Muscle of back (tissue), 11 donors: Measurements from ENCODE around the gene NQO2. TPM values are rescaled to one million over a fixed set of nuclear protein-coding genes. Genes with fewer than 3 reads are reported as not detected.
"Not testable (repeated sequence)": the region's sequence is repeated elsewhere in the genome, so short reads cannot be mapped to it uniquely, and the experiment has no call there.

ENCODE experiments used
- DNase-seq, 3 donors: peaks; one replicate each; pipeline versions ENCODE4 v3.0.0 to v3.0.0-alpha.2; 2013
- polyA plus RNA-seq, 10 donors: library from polyadenylated mRNA; unstranded; fragments of 120-200 nt; gene quantifications; one replicate each; pipeline ENCODE4 v1.2.1, GENCODE V29; 2013; ENCODE audit not compliant: insufficient read length in 10 of 10

Gene NQO2
- polyA plus RNA-seq, 10 donors: 14.2 to 24.2 (median 16.4) TPM

- no peak for DNase-seq
These were observed 31.0 kb upstream of the NQO2 start for GRCh38 chr6:2968600-2969135.

GRCh38 chr6:2969549-2969948 is 30.1 kb upstream of the NQO2 start:
- DNase-seq: no peak

- peak in 2 of 3 donors; percentile 27 to 61 for DNase-seq
These were observed 29.5 kb upstream of the NQO2 start for GRCh38 chr6:2970034-2970685.

GRCh38 chr6:2970753-2971419 is 28.8 kb upstream of the NQO2 start:
- peak in 2 of 3 donors; percentile 66 to 75 for DNase-seq

GRCh38 chr6:2971420-2972218 is 28.1 kb upstream of the NQO2 start, which contains the start of gene SERPINB6:
Gene SERPINB6, minus strand, starts transcription at chr6:2971567. Its CDS starts 12,235 bp downstream, at chr6:2959332.
- peak; percentile 74 to 93 (median 85) for DNase-seq

- not testable (repeated sequence) for DNase-seq
These were observed 27.5 kb upstream of the NQO2 start for GRCh38 chr6:2972219-2972487.

GRCh38 chr6:2972685-2973084 is 27.0 kb upstream of the NQO2 start:
- DNase-seq: not testable (repeated sequence)

- not testable (repeated sequence) for DNase-seq
These were observed 26.5 kb upstream of the NQO2 start for GRCh38 chr6:2973180-2973579.

- no peak for DNase-seq
These were observed 26.0 kb upstream of the NQO2 start for GRCh38 chr6:2973676-2974075.

GRCh38 chr6:2976060-2976459 is 23.6 kb upstream of the NQO2 start:
- DNase-seq: no peak

GRCh38 chr6:2976571-2977085 is 23.1 kb upstream of the NQO2 start:
- DNase-seq: peak in 1 of 3 donors; percentile 63

- DNase-seq: no peak
These were observed 22.4 kb upstream of the NQO2 start for GRCh38 chr6:2977290-2977689.

- DNase-seq: no peak
These were observed 21.7 kb upstream of the NQO2 start for GRCh38 chr6:2977799-2978590.

- no peak for DNase-seq
These were observed 20.8 kb upstream of the NQO2 start for GRCh38 chr6:2978923-2979322.

- DNase-seq: no peak
These were observed 19.8 kb upstream of the NQO2 start for GRCh38 chr6:2979819-2980464.

GRCh38 chr6:2980465-2980855 is 19.2 kb upstream of the NQO2 start:
- no peak for DNase-seq

GRCh38 chr6:2982426-2983117 is 17.1 kb upstream of the NQO2 start:
- no peak for DNase-seq

GRCh38 chr6:2984738-2985406 is 14.8 kb upstream of the NQO2 start:
- DNase-seq: no peak

GRCh38 chr6:2986722-2987221 is 12.9 kb upstream of the NQO2 start:
- peak; percentile 88 to 96 (median 92) for DNase-seq

GRCh38 chr6:2988094-2988425 is 11.6 kb upstream of the NQO2 start:
- no peak for DNase-seq
